Raji (cell line): ENCODE measurements around the gene TMPRSS4.

ENCODE experiments used
- POLR2A ChIP-seq: IDR thresholded peaks from 2 replicates; pipeline ENCODE4 v1.6.1; 2011; ENCODE audit warnings: low read depth, low read length, control low read depth; ENCODE audit not compliant: insufficient read depth

TMPRSS4 gene

GRCh38 chr11:118128721-118129470, 52.0 kb downstream of the TMPRSS4 start:
- no peak for TF ChIP-seq POLR2A

DNA sequence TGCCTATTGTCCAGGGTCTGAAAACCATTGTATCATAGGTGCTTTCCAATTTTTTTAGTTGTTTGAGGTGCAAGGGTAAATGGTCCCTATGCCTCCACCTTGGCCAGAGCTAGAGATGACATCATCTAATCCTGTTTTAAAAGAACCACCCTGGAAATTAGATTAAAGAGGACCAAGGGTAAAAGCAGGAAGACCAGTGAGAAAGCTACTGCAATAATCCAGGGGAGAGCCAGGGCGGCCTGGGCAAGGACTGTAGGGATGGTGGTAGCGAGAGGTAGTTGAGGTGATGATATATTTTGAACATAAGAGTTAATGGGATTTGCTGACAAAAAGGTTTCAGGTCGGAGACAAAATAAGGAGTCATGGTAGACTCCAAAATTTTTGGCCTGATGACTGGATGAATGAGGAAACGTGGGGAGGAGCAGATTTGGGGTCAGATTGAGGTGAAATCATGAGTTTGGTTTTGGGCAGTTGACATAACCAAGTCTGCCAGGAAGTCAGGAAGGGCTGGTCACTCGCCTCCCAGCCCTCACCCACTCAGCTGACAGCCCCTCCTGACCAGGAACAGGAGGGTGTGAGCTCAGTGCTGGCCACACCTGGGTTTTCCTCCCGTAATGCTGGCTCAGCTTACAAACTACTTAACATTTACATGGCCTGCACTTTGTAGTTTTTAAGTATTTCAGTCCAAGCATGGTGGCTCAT, 52.7 kb downstream of the TMPRSS4 start:
- TF ChIP-seq POLR2A: no peak

- TF ChIP-seq POLR2A: no peak
Measured at GRCh38 chr11:118132385-118133151, 55.7 kb downstream of the TMPRSS4 start.

GRCh38 chr11:118133816-118134215, 56.9 kb downstream of the TMPRSS4 start:
- no peak for TF ChIP-seq POLR2A

DNA sequence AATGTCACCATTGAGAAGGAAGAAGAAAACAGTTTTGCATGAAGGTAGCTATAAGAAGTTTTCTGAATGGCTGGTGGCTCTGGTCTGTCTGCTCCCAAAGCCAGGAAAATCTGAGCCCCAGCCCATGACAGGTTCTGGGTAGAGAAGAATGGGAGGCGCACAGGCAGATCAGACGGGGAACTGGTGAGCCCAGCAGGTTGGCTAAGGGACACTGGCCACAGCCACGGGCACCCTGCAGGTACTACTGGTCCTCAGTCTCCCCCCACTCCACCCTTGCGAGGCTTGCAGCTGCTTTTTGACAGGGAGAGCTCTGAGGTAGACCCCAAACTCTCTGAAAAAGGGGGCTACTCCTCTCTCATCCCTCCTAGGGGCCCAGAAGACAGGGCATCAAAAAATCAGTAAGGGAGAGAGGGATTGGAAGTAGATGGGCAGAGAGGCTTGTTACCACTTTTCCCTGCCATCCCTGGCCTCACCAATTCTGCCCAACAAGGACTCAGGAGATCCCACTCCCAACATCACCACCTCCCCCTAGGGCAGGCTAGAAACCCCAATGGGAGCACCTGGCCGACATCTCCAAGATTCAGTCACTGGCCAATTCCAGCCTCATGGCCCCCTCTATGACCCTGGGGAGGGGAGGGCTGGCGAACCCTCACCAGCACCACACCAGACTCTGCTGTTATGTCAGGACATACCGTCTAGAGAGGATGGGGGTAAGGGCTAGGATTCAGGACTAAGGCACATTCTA, 58.3 kb downstream of the TMPRSS4 start:
- no peak for TF ChIP-seq POLR2A

GRCh38 chr11:118135796-118136165, 58.9 kb downstream of the TMPRSS4 start:
- no peak for TF ChIP-seq POLR2A

GRCh38 chr11:118136341-118136740, 59.5 kb downstream of the TMPRSS4 start:
- TF ChIP-seq POLR2A: no peak

GRCh38 chr11:118136801-118137200, 59.9 kb downstream of the TMPRSS4 start:
- no peak for TF ChIP-seq POLR2A

- TF ChIP-seq POLR2A: no peak
Measured at GRCh38 chr11:118138839-118139420, 62.1 kb downstream of the TMPRSS4 start.

GRCh38 chr11:118139578-118139977, 62.7 kb downstream of the TMPRSS4 start:
- no peak for TF ChIP-seq POLR2A

DNA sequence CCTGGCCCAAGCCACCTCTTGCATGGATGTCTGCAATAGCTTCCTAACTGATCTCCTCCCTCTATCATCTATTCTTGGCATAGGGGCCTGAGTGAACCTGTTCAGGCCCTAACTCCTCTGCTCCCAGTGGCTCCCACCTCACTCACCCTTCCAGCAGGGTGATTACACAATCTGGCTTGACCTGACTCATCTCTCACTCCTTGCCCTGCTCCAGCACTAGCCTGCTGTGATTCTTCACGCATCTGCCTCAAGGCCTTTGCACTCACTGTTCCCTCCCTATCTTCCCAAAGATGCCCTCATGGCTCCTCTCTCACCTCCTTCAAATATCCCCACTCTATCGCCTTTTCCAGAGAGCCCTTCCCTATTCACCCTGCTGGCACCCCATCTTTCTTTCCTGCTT, 65.2 kb downstream of the TMPRSS4 start:
- no peak for TF ChIP-seq POLR2A

DNA sequence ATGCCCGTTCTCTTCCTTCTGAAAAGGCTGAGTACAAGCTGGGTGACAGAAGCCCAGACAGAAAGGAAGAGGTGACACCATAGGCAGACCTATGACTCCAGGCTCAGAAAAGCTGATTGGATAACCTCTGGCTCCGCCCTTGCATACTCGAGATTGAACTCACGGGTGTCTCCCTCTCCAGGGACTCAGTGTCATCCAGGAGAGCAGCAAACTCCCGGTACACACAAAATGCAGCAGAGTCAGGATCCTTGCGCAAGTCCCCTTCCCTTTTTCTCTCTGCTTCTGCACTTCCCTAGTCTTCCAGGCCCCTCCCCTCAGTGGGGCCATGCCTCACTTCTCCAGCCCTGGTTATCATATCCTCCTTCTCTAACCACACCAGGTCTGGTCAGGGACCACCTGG, 65.9 kb downstream of the TMPRSS4 start:
- no peak for TF ChIP-seq POLR2A

DNA sequence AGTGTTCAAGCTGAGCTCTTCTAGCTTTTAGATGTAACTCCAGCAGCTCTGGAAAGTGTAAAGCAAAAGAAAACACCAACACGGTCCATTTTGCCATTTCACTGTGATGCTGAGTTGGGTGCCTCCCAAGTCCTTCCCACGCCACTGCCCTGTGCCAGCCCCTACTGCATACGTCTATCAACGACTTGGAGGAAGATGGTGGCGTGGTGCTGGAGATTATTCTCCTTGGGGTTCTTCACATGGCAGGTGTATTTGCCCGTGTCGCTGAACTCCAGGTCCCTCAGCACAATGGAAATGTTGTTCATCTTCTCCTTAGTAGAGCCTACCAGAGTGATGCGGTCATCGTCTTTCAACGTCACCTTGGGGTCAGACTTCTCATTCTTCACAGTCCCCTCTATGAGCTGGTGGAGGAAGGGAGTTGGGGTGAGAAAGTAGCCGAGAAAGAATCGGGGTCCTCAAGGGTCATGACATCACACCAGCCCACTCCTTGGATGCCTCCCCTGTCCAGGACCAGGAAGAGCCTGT, 66.8 kb downstream of the TMPRSS4 start:
- TF ChIP-seq POLR2A: no peak
